Astrocyte of the spinal cord (primary cell): ENCODE data around the gene PRADC1.

Experiments used
- DNase-seq: peaks from one replicate; pipeline ENCODE4 v3.0.0; 2011; ENCODE audit warnings: low read depth, low spot score
- H3K4me3 ChIP-seq: 2 replicates; pipeline ENCODE4 v1.5.1; 2011; ENCODE audit warnings: low read depth, mild to moderate bottlenecking, low read length, moderate library complexity
- in situ Hi-C: cut with HindIII; loops from 2 replicates; pipeline ENCODE4 v1.10.0; 2017; ENCODE audit warnings: low sequenced_read_pairs
- TF ChIP-seq, protein P1 (sequence below): IDR thresholded peaks from 2 replicates; pipeline ENCODE4 v1.5.1; 2012; ENCODE audit warnings: low read depth, mild to moderate bottlenecking, low read length, inconsistent platforms

The PRADC1 gene

DNA sequence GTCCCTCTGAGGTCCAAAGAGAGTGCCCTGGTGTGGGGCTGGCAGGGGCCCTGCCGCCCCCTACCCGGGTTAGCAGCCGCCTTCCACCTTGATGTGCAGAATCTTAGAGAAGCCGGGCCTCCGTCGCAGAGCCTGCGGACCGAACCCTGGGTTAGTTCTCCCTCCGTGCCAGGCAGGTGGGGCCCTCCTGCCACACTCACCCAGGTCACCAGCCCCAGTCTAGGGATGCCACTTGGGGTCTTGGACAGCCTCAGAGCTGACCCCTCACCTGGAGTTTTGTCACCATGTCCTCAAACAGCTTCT lies 25.8 kb upstream of the PRADC1 start:
- TF ChIP-seq, protein P1, sequence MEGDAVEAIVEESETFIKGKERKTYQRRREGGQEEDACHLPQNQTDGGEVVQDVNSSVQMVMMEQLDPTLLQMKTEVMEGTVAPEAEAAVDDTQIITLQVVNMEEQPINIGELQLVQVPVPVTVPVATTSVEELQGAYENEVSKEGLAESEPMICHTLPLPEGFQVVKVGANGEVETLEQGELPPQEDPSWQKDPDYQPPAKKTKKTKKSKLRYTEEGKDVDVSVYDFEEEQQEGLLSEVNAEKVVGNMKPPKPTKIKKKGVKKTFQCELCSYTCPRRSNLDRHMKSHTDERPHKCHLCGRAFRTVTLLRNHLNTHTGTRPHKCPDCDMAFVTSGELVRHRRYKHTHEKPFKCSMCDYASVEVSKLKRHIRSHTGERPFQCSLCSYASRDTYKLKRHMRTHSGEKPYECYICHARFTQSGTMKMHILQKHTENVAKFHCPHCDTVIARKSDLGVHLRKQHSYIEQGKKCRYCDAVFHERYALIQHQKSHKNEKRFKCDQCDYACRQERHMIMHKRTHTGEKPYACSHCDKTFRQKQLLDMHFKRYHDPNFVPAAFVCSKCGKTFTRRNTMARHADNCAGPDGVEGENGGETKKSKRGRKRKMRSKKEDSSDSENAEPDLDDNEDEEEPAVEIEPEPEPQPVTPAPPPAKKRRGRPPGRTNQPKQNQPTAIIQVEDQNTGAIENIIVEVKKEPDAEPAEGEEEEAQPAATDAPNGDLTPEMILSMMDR, result no peak
- no peak for DNase-seq
- in situ Hi-C loops, result no loop called here
- no peak overlapping the region for H3K4me3 ChIP-seq

DNA sequence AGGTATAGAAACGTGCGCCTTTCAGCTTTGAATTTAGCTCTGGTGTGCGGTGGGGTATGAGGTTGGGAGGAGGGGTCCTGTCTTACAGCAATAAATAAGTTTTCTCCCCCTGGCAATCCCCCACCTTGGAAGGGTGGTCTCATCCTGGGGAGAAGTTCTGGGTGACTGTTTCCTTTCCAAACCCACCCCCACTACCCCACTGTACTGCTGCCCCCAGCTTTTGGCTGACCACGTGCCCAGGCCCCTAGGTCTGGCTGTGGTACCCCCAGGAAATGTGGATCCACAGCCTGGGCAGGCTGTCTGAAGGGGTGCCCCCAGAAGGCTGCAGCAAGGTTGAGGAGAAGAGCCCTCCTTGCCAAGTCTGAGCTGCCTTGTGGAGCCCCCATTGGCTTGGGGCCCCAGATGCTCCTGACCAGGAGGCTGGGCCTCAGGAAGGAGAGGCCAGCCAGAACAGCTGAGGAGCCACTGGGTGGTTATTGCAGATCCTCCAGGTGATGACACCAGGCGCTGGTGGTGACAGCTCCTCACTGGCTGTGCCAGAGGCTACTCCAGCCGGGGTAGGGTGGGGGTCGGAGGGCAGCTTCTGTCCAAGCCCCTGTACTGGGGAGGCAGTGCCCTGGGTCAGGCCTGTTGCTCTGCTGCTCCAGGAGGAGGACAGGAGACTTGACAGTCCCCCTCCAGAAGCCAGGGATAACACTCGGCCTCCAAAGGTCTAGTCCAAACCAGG lies 25.3 kb upstream of the PRADC1 start:
- TF ChIP-seq, protein P1, result no peak

DNA sequence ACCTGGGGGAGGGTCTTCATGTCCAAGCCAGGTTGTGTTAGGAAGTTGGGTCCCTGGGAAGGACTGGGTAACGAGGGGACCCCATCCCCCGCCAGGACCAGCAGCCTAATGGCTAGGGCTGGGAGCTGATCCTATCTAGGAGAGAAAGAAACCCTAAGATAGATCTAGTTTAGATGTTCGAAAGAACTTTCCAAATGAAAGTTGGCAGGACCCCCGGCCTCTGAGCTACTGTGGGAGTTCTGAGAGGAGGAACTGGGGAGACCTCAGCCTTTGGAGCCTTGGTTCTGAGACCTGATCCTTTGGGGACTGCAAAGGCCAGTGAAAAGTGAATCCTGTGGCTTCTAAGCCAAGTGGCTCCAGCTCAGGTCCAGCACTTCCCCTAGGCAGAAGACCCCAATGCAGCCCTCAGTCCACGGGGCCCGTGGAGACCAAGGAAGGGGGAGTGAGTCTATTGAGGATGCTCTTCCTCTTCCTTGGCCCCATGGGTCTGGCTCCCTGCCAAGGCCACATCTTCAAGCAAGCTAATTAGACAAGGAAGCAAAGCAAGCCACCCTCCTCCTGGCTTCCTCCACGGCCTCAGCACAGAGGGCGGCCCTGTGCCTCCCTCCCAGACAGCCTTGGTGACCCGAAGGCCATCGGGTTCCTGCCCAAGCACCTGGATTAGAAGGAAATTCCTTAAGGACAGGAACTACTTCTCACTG lies 24.5 kb upstream of the PRADC1 start:
- in situ Hi-C loops, result no loop called here
- TF ChIP-seq, protein P1, result no peak
- no peak for DNase-seq
- H3K4me3 ChIP-seq, result no peak overlapping the region

More for the DNA sequence above, 25.3 kb upstream of the PRADC1 start:
- in situ Hi-C loops, result no loop called here
- H3K4me3 ChIP-seq, result no peak overlapping the region
- no peak for DNase-seq

DNA sequence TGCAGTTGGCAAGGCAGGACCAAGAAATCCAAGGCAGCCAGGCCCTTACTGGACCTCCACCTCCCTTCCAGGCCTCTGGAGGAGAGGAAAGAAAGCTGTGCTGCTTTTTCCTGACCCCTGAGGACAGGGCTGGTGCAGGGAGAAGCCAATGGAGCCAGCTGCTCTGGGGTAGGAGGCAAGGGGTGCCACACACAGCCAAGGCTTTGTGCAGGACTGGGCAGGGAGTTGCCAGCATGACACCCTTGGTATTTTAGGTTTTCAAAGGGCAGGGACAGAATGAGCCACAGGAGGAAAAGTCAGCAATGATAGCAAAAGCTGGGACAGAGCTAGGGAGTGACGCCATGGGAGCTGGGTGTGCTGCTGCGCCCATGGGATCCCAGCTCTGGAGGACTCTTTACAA lies 24.0 kb upstream of the PRADC1 start:
- H3K4me3 ChIP-seq, result no peak overlapping the region
- DNase-seq, result no peak
- TF ChIP-seq, protein P1, result no peak
- in situ Hi-C loops, result no loop called here

DNA sequence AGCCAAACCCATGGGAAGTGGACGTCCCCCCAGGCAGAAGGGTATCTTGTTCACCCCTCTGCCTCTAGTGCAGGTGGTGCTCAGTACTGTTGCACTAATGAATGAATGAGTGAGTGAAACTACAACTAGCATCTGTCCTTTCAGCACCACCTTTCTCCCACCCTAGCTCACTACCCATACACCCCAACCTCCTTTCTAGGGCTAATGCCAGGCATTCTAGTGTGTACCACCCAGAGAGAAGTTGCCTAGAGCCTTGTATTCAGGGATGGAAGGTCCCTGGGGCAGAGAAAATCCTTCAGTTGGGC lies 23.5 kb upstream of the PRADC1 start:
- no peak overlapping the region for H3K4me3 ChIP-seq
- in situ Hi-C loops, result no loop called here
- TF ChIP-seq, protein P1, result no peak
- DNase-seq, result no peak

DNA sequence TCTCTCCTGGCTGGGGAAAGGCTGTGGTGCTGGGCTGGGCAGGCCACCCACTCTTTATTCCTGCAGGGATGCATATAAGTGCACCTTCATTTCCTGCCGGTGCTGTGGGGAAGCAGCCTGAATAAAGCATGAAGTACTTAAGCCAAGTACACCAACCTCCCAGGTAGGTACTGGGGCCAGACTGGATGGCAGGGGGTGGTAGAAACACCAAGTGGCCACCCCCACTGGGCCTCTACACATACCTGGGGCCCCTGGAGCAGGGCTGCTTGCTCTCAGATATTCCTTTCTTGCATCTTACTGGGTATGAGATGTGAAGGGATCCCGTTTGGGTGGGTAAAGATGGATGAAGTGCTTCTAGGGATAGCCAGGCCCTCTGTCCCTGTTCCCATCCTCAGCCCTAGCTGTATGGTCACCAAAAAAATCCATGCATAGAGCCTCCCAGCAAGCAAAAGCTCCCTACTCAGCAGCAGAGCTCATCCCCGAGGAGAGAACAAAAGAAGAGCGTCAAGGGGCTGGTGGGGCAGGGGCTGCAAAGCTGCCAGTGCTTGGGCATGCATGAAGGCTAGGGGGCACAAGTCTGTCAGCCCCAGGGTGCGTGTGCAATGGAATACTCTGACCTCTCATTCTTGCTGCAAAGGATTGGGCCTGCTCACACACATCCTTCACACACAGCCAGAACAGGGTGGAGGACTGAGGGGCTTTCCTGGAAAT lies 23.0 kb upstream of the PRADC1 start:
- H3K4me3 ChIP-seq, result no peak overlapping the region
- DNase-seq, result no peak
- TF ChIP-seq, protein P1, result no peak
- in situ Hi-C loops, result no loop called here
